AG04449 (cell line): ENCODE measurements around the gene GNB2.
"Not testable (repeated sequence)": the region's sequence is repeated elsewhere in the genome, so short reads cannot be mapped to it uniquely, and the experiment has no call there.

Experiments
- CTCF ChIA-PET: fragments of 350-600 bp; formaldehyde crosslinking; extraction: SDS; loops from one replicate; lab custom pipeline; 2021; ENCODE audit warnings: antibody characterized with exemption; lab: Yijun Ruan, JAX
- POLR2A ChIA-PET: fragments of 400-600, 350-600 bp; formaldehyde crosslinking; extraction: SDS; loops from one replicate; lab custom pipeline; 2020; ENCODE audit warnings: antibody characterized with exemption, inconsistent platforms; lab: Yijun Ruan, JAX
- DNase-seq: peaks from one replicate; pipeline ENCODE4 v3.0.0-alpha.2; 2010; ENCODE audit warnings: low read depth, low spot score
- H3K4me3 ChIP-seq: 2 replicates; pipeline ENCODE4 v1.5.1; 2011; ENCODE audit warnings: low read depth, mild to moderate bottlenecking, control low read depth, low read length
- CTCF ChIP-seq: IDR thresholded peaks from one replicate; pipeline ENCODE4 v1.5.1; 2011; ENCODE audit warnings: mild to moderate bottlenecking, moderate library complexity, low read length, control low read depth, inconsistent platforms; ENCODE audit not compliant: insufficient read depth; ENCODE audit errors: missing control alignments

The GNB2 gene

GRCh38 chr7:100655908-100656674 lies 17.4 kb upstream of the GNB2 start, which contains the start of gene ACTL6B:
TSS of gene ACTL6B (minus strand) at chr7:100656448. CDS start at chr7:100656354, 94 bp downstream.
- ChIA-PET CTCF (interaction anchor here (0.9 to 1.0 kb wide), 2 partner anchors 22 to 96 kb away, joined by 4 read pairs; no protein-coding TSS in a partner anchor), POLR2A (no interaction called here)
- H3K4me3 ChIP-seq: no peak within 1 kb of the TSS
- TF ChIP-seq CTCF: no peak
- DNase-seq: no peak

- CTCF ChIA-PET, POLR2A ChIA-PET, DNase-seq, H3K4me3 ChIP-seq: not testable (repeated sequence)
Measured at GRCh38 chr7:100662194-100662776, 11.3 kb upstream of the GNB2 start.

- ChIA-PET POLR2A (no interaction called here), CTCF (interaction anchor here (1.0 to 1.3 kb wide), 2 partner anchors 26 to 32 kb away, joined by 3 to 4 read pairs; no protein-coding TSS in a partner anchor)
- no peak overlapping the region for H3K4me3 ChIP-seq
- no peak for DNase-seq
- TF ChIP-seq CTCF: no peak
Measured at GRCh38 chr7:100665168-100665726, 8.3 kb upstream of the GNB2 start.

- H3K4me3 ChIP-seq: no peak overlapping the region
- POLR2A ChIA-PET: no interaction called here
- TF ChIP-seq CTCF: no peak
- CTCF ChIA-PET: interaction anchor here (1.0 to 1.5 kb wide), 3 partner anchors 14 to 38 kb away, joined by 3 to 5 read pairs (median 3); partner anchors contain the start of gene POP7
- no peak for DNase-seq
Measured at GRCh38 chr7:100667331-100668068, 6.0 kb upstream of the GNB2 start.

- no peak for DNase-seq
- POLR2A ChIA-PET: no interaction called here
- H3K4me3 ChIP-seq: no peak overlapping the region
- CTCF ChIA-PET: interaction anchor here (1.2 to 1.5 kb wide), 2 partner anchors 14 to 23 kb away, joined by 3 to 5 read pairs; no protein-coding TSS in a partner anchor
- TF ChIP-seq CTCF: no peak
Measured at GRCh38 chr7:100668069-100668449, 5.5 kb upstream of the GNB2 start.

- H3K4me3 ChIP-seq, POLR2A ChIA-PET, CTCF ChIA-PET, DNase-seq: not testable (repeated sequence)
Measured at GRCh38 chr7:100669106-100669505, 4.4 kb upstream of the GNB2 start.
